ENCODE data around the gene RBBP9.

RBBP9 gene

DNA sequence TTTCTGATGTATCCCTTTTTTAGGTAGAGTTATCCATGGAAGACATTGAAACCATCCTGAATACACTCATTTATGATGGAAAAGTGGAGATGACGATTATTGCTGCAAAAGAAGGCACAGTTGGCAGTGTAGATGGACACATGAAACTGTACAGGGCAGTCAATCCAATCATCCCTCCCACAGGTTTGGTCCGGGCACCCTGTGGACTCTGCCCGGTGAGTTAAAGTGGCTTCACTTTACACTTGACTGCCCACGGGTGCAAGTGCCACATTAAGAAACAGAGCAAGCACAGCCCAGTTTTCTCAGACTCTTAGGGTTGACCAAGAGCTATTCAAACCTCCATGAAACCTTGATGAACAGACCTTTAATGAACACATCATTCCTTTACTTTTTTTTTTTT is 15.4 kb downstream of the RBBP9 start:
- peaks cover 86 to 97% (median 94%) of the 10 kb centered on the region in 11 experiments for H3K36me3 ChIP-seq

GRCh38 chr20:18477821-18478220 is 19.2 kb downstream of the RBBP9 start:
- no peaks in the 10 kb centered on the region for H3K27me3 ChIP-seq
- H3K27ac ChIP-seq = no peak overlapping the region
- no peak for TF ChIP-seq Cebpa-rat (IDR thresholded peaks at IDR 0.05)
- H3K36me3 ChIP-seq = peaks cover 93 to 100% (median 99%) of the 10 kb centered on the region in 11 experiments
- H3K9ac ChIP-seq = no peak overlapping the region
- no peak overlapping the region for H3K4me2 ChIP-seq
- H3K4me3 ChIP-seq = no peak overlapping the region
- no peaks in the 10 kb centered on the region for H4K20me1 ChIP-seq
- H3K9me3 ChIP-seq (replicated peaks in 1 of 11) = no peaks in the 10 kb centered on the region
- H3K4me1 ChIP-seq = no peaks in the 10 kb centered on the region

More for the DNA sequence above, 15.4 kb downstream of the RBBP9 start:
- Histone ChIP-seq H3K9me3 (replicated peaks in 1 of 11) (no peaks in the 10 kb centered on the region), H4K20me1 (no peaks in the 10 kb centered on the region), H3K4me1 (no peaks in the 10 kb centered on the region), H3K4me3 (no peak overlapping the region), H3K27me3 (no peaks in the 10 kb centered on the region), H3K4me2 (no peak overlapping the region), H3K27ac (no peak overlapping the region), H3K9ac (no peak overlapping the region)
- TF ChIP-seq Cebpa-rat (IDR thresholded peaks at IDR 0.05) = no peak

DNA sequence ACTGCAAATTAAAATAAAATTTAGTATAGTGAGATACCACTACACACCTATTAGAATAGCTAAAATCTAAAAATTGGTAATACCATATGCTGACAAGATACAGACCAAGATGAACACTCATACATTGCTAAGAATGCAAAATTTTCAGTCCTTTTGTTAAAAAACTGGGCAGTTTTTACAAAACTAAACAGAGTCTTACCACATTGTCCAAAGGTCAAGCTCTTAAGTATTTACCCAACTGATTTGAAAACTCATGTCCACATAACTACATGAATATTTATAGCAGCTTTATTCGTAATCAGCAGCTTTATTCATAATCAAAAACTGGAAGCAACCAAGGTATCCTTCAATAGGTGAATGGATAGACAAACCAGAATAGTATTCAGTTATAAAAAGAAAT is 19.8 kb downstream of the RBBP9 start:
- no peaks in the 10 kb centered on the region for H3K9me3 ChIP-seq (replicated peaks in 1 of 11)
- no peaks in the 10 kb centered on the region for H3K27me3 ChIP-seq
- H3K4me2 ChIP-seq = no peak overlapping the region
- H3K4me1 ChIP-seq = no peaks in the 10 kb centered on the region
- peaks cover 92 to 100% (median 98%) of the 10 kb centered on the region in 11 experiments for H3K36me3 ChIP-seq
- H3K9ac ChIP-seq = no peak overlapping the region
- H4K20me1 ChIP-seq = no peaks in the 10 kb centered on the region
- H3K4me3 ChIP-seq = no peak overlapping the region
- TF ChIP-seq Cebpa-rat (IDR thresholded peaks at IDR 0.05) = no peak
- H3K27ac ChIP-seq = no peak overlapping the region

- Histone ChIP-seq H3K9ac (peak within 1 kb of the TSS; percentile 76 to 93 (median 87)), H3K4me3 (peak within 1 kb of the TSS; percentile 84 to 99 (median 90)), H4K20me1 (peaks cover 0 to 23% (median 0%) of the 10 kb centered on the region in 11 experiments; a peak in 5 of 22 replicates), H3K27ac (peak within 1 kb of the TSS; percentile 83 to 96 (median 90)), H3K4me2 (peak within 1 kb of the TSS; percentile 82 to 97 (median 91)), H3K4me1 (peaks cover 15 to 25% (median 20%) of the 10 kb centered on the region in 10 experiments), H3K9me3 (replicated peaks in 1 of 11) (no peaks in the 10 kb centered on the region), H3K36me3 (peaks cover 21 to 35% (median 32%) of the 10 kb centered on the region in 11 experiments), H3K27me3 (no peaks in the 10 kb centered on the region)
- TF ChIP-seq Cebpa-rat (IDR thresholded peaks at IDR 0.05) = no peak
Observed at GRCh38 chr20:18466894-18467730, 29.9 kb downstream of the RBBP9 start, which contains the start of the genes DZANK1 and POLR3F. DZANK1 (minus strand) TSS chr20:18467030; CDS start chr20:18465358, 1,672 bp downstream. POLR3F (plus strand) TSS chr20:18467390; CDS start chr20:18467507, 117 bp downstream.

DNA sequence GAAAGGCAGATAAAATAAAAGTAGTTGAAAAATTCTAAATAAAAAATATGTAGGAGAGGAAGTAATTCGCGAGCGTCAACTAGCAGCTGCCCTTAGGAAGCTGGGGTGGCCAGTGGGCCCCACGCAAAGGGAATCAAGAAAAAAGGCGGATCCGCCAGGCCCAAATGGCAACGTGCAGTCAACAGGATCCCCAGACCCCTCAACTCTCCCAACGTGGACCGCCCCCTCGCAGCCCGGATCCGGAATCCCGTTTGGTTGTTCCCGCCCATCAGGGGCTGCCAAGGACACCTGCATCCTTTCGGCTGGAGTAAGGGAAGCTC is 30.5 kb downstream of the RBBP9 start:
- Histone ChIP-seq H3K4me3 (peak overlapping the region; percentile 84 to 99 (median 90)), H3K27ac (peak overlapping the region in 9 of 11 experiments; percentile 83 to 96 (median 90); a peak in 12 of 22 replicates), H3K4me2 (peak overlapping the region; percentile 82 to 95 (median 90)), H3K9ac (peak overlapping the region; percentile 76 to 93 (median 87)), H3K36me3 (peaks cover 16 to 29% (median 27%) of the 10 kb centered on the region in 11 experiments; a peak in 21 of 22 replicates), H3K9me3 (replicated peaks in 1 of 11) (no peaks in the 10 kb centered on the region), H3K27me3 (no peaks in the 10 kb centered on the region), H4K20me1 (peaks cover 0 to 23% (median 0%) of the 10 kb centered on the region in 11 experiments; a peak in 5 of 22 replicates), H3K4me1 (peaks cover 15 to 25% (median 20%) of the 10 kb centered on the region in 10 experiments)
- no peak for TF ChIP-seq Cebpa-rat (IDR thresholded peaks at IDR 0.05)

DNA sequence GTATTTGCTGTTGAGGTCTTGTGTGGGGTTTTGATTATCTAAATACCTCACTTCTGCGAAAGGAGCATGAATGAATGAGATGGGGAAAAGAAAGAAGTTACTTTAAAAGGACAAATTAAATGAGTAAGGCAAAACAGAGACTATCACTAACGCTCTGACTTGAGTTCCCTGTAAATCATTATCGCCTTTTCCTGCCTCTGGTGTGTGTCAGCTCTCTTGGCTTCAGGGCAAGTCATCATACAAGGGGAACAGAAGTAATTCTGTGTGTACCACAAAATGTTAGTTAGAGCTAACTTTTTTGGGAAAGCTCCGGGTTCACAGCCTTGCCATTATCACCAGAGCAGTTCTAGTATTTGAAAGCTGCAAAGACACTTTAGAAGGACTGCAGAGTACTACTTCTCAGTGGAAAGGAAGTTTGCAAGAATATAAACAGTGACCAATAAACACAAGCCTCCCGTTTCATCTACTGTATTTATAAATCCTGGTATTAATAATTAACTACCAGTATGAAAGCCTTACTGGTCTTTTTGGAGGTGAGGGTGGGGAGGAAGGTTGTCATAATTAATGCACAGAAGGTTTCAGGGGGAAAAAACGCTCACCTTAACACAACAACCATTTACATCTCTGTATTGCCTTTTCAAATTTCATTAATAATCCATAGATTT is 31.4 kb downstream of the RBBP9 start:
- no peak overlapping the region for H3K27ac ChIP-seq
- peaks cover 0 to 17% (median 0%) of the 10 kb centered on the region in 11 experiments; a peak in 4 of 22 replicates for H4K20me1 ChIP-seq
- H3K36me3 ChIP-seq = peaks cover 8 to 21% (median 18%) of the 10 kb centered on the region in 11 experiments; a peak in 20 of 22 replicates
- H3K9me3 ChIP-seq (replicated peaks in 1 of 11) = no peaks in the 10 kb centered on the region
- peak overlapping the region in 10 of 11 experiments; percentile 82 to 95 (median 90); a peak in 15 of 22 replicates for H3K4me2 ChIP-seq
- no peak for TF ChIP-seq Cebpa-rat (IDR thresholded peaks at IDR 0.05)
- peak overlapping the region in 1 of 11 experiments; percentile 92; a peak in 3 of 22 replicates for H3K9ac ChIP-seq
- H3K4me3 ChIP-seq = peak overlapping the region in 3 of 10 experiments; percentile 84 to 92 (median 90); a peak in 3 of 20 replicates
- peaks cover 15 to 25% (median 20%) of the 10 kb centered on the region in 10 experiments for H3K4me1 ChIP-seq
- no peaks in the 10 kb centered on the region for H3K27me3 ChIP-seq

- no peaks in the 10 kb centered on the region for H3K4me1 ChIP-seq
- H3K36me3 ChIP-seq = no peaks in the 10 kb centered on the region
- TF ChIP-seq Cebpa-rat (IDR thresholded peaks at IDR 0.05) = no peak
- H3K9me3 ChIP-seq (replicated peaks in 1 of 11) = peaks cover 0 to 12% (median 4%) of the 10 kb centered on the region in 11 experiments; a peak in 5 of 22 replicates
- no peak overlapping the region for H3K4me2 ChIP-seq
- H3K4me3 ChIP-seq = no peak overlapping the region
- H3K9ac ChIP-seq = no peak overlapping the region
- no peaks in the 10 kb centered on the region for H3K27me3 ChIP-seq
- H4K20me1 ChIP-seq = no peaks in the 10 kb centered on the region
- H3K27ac ChIP-seq = no peak overlapping the region
Observed at GRCh38 chr20:18456600-18456999, 40.4 kb downstream of the RBBP9 start.

DNA sequence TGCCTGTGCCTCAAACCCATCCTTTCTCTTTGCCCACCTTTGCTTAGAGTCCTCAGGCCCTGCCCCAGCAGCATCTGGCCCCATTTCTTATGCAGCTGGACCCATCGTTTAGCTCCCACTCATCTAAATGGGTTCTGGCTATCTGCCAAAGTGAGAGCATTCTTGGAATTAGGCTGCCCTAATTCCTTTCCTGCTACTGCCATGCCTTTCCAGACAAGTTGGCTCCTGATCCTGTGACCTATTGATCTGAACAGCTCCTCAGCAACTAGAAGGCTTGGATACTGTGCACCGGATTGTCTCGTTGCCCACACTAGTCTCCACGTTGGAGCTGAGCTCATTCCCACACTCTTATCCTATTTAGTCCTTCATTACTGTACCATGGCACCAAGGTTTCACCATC is 53.1 kb downstream of the RBBP9 start:
- no peaks in the 10 kb centered on the region for H3K36me3 ChIP-seq
- H3K27me3 ChIP-seq = no peaks in the 10 kb centered on the region
- no peak overlapping the region for H3K4me2 ChIP-seq
- no peaks in the 10 kb centered on the region for H3K4me1 ChIP-seq
- H3K9ac ChIP-seq = no peak overlapping the region
- no peaks in the 10 kb centered on the region for H3K9me3 ChIP-seq (replicated peaks in 1 of 11)
- no peaks in the 10 kb centered on the region for H4K20me1 ChIP-seq
- H3K27ac ChIP-seq = no peak overlapping the region
- TF ChIP-seq Cebpa-rat (IDR thresholded peaks at IDR 0.05) = no peak
- no peak overlapping the region for H3K4me3 ChIP-seq

DNA sequence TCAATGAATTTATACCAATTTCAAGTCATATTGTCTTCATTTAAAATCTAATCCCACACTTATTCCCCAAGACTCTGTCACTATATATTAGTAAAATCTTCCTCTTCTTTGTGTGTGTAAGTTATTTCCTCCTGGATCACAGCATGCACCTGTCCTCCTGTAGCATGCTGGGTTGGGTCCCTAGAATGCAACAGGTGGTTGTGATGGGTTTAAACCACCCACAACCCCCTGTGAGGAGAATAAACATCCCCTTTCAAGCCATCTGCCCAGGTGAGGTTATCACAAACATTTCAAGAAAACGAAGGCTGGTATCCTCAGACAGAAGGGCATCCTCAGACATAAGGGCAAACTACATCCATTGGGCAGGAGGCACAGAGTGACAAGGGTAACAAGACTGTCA is 56.6 kb downstream of the RBBP9 start:
- no peak for TF ChIP-seq Cebpa-rat (IDR thresholded peaks at IDR 0.05)
- peaks cover 0 to 6% (median 0%) of the 10 kb centered on the region in 11 experiments; a peak in 3 of 22 replicates for H3K9me3 ChIP-seq (replicated peaks in 1 of 11)
- H3K9ac ChIP-seq = no peak overlapping the region
- H3K4me2 ChIP-seq = no peak overlapping the region
- H3K36me3 ChIP-seq = no peaks in the 10 kb centered on the region
- H4K20me1 ChIP-seq = no peaks in the 10 kb centered on the region
- no peak overlapping the region for H3K27ac ChIP-seq
- no peak overlapping the region for H3K4me3 ChIP-seq
- peaks cover 4 to 13% (median 11%) of the 10 kb centered on the region in 10 experiments; a peak in 12 of 20 replicates for H3K4me1 ChIP-seq
- no peaks in the 10 kb centered on the region for H3K27me3 ChIP-seq
